ENCODE results near the gene PRMT3.

- TF ChIP-seq EZH2 (IDR thresholded peaks at IDR 0.05; ENCODE audit: borderline replicate concordance, low read depth, low read length, severe bottlenecking) (no peak), POLR2AphosphoS5 (IDR thresholded peaks at IDR 0.05; ENCODE audit: insufficient read depth, low read depth, low read length) (peak; percentile 69), POLR2A (IDR thresholded peaks at IDR 0.05; ENCODE audit: low read depth, low read length) (peak; percentile 34), MAX (IDR thresholded peaks at IDR 0.05; ENCODE audit: insufficient read depth, insufficient read length) (peak; percentile 59)
- TF ChIP-seq, protein P1, sequence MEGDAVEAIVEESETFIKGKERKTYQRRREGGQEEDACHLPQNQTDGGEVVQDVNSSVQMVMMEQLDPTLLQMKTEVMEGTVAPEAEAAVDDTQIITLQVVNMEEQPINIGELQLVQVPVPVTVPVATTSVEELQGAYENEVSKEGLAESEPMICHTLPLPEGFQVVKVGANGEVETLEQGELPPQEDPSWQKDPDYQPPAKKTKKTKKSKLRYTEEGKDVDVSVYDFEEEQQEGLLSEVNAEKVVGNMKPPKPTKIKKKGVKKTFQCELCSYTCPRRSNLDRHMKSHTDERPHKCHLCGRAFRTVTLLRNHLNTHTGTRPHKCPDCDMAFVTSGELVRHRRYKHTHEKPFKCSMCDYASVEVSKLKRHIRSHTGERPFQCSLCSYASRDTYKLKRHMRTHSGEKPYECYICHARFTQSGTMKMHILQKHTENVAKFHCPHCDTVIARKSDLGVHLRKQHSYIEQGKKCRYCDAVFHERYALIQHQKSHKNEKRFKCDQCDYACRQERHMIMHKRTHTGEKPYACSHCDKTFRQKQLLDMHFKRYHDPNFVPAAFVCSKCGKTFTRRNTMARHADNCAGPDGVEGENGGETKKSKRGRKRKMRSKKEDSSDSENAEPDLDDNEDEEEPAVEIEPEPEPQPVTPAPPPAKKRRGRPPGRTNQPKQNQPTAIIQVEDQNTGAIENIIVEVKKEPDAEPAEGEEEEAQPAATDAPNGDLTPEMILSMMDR (IDR thresholded peaks at IDR 0.05; ENCODE audit: extremely low read depth in 1 of 2, insufficient read depth in 1 of 2, low read depth in 1 of 2, low read length in 2 of 2): no peak
Measured at GRCh38 chr11:20363500-20364340, 23.8 kb upstream of the PRMT3 start, which contains the start of gene HTATIP2.
